KMS-11 (cell line): ENCODE data around the gene YDJC.
A peak's percentile ranks its signal among the peaks of the same experiment; 100 is the strongest.
"Not testable (repeated sequence)": the region's sequence is repeated elsewhere in the genome, so short reads cannot be mapped to it uniquely, and the experiment has no call there.

Source experiments
- H2AFZ ChIP-seq: fragments of 200-600 bp; sonication (generic); 2 replicates; pipeline ENCODE4 v1.6.1; 2016; ENCODE audit warnings: antibody characterized with exemption, mixed run types, low read depth
- H3K27ac ChIP-seq: fragments of 200-600 bp; sonication (generic); 2 replicates; pipeline ENCODE4 v1.6.1; 2016; ENCODE audit warnings: mild to moderate bottlenecking, mixed run types
- H3K27me3 ChIP-seq: fragments of 200-600 bp; sonication (generic); 2 replicates; pipeline ENCODE4 v1.6.1; 2017; ENCODE audit warnings: mild to moderate bottlenecking, low read depth, mixed run types, moderate library complexity; ENCODE audit not compliant: insufficient read depth
- H3K36me3 ChIP-seq: fragments of 200-600 bp; sonication (generic); 2 replicates; pipeline ENCODE4 v1.6.1; 2017; ENCODE audit warnings: mild to moderate bottlenecking, mixed run types; ENCODE audit not compliant: insufficient read depth
- H3K4me1 ChIP-seq: fragments of 200-600 bp; sonication (generic); 2 replicates; pipeline ENCODE4 v1.6.1; 2016; ENCODE audit warnings: mild to moderate bottlenecking, low read depth, mixed run types; ENCODE audit not compliant: poor library complexity, severe bottlenecking
- H3K4me2 ChIP-seq: fragments of 200-600 bp; sonication (generic); 2 replicates; pipeline ENCODE4 v1.7.0; 2016; ENCODE audit warnings: mild to moderate bottlenecking, mixed run types
- H3K4me3 ChIP-seq: fragments of 200-600 bp; sonication (generic); IDR thresholded peaks from 2 replicates; pipeline ENCODE4 v1.6.1; 2017; ENCODE audit warnings: low read depth, low read length, mixed read lengths; ENCODE audit not compliant: insufficient read depth
- H3K79me2 ChIP-seq: fragments of 200-600 bp; sonication (generic); 2 replicates; pipeline ENCODE4 v1.6.1; 2016; ENCODE audit warnings: low read depth, mixed run types; ENCODE audit not compliant: insufficient read depth
- H3K9ac ChIP-seq: fragments of 200-600 bp; sonication (generic); 2 replicates; pipeline ENCODE4 v1.6.1; 2016; ENCODE audit warnings: mild to moderate bottlenecking, mixed run types
- H4K20me1 ChIP-seq: fragments of 200-600 bp; sonication (generic); 2 replicates; pipeline ENCODE4 v1.6.1; 2016; ENCODE audit warnings: mild to moderate bottlenecking, mixed run types; ENCODE audit not compliant: insufficient read depth
- CTCF ChIP-seq: fragments of 200-600 bp; sonication (generic); conservative IDR thresholded peaks from 2 replicates; pipeline ENCODE4 v1.6.1; 2017; ENCODE audit warnings: low read depth, mild to moderate bottlenecking, antibody characterized with exemption, low read length, moderate library complexity, mixed read lengths

YDJC gene

GRCh38 chr22:21650280-21650679, 20.5 kb upstream of the YDJC start:
- peaks cover 51% of the 10 kb centered on the region for H3K4me1 ChIP-seq
- H3K27ac ChIP-seq = peak overlapping the region; percentile 75; the same call in 1 of the 2 replicates
- no peak for TF ChIP-seq CTCF
- H3K36me3 ChIP-seq = peaks cover under 1% of the 10 kb centered on the region; the same call in 1 of the 2 replicates
- peaks cover 19% of the 10 kb centered on the region; the same call in 1 of the 2 replicates for H3K79me2 ChIP-seq
- peak overlapping the region; percentile 69; the same call in 1 of the 2 replicates for H3K9ac ChIP-seq
- H3K4me3 ChIP-seq = no peak overlapping the region
- no peaks in the 10 kb centered on the region for H3K27me3 ChIP-seq
- peak overlapping the region; percentile 80 for H3K4me2 ChIP-seq
- H4K20me1 ChIP-seq = no peaks in the 10 kb centered on the region
- H2AFZ ChIP-seq = no peak overlapping the region

GRCh38 chr22:21646608-21647590, 17.1 kb upstream of the YDJC start:
- peaks cover 46% of the 10 kb centered on the region for H3K4me1 ChIP-seq
- H3K4me2 ChIP-seq = peak overlapping the region; percentile 19; the same call in 1 of the 2 replicates
- peak; percentile 87 for TF ChIP-seq CTCF
- H3K9ac ChIP-seq = no peak overlapping the region
- peaks cover 26% of the 10 kb centered on the region for H3K79me2 ChIP-seq
- peaks cover 5% of the 10 kb centered on the region; the same call in 1 of the 2 replicates for H3K36me3 ChIP-seq
- H3K27me3 ChIP-seq = no peaks in the 10 kb centered on the region
- no peak overlapping the region for H3K27ac ChIP-seq
- H2AFZ ChIP-seq = no peak overlapping the region
- no peaks in the 10 kb centered on the region for H4K20me1 ChIP-seq
- H3K4me3 ChIP-seq = no peak overlapping the region

- H3K9ac ChIP-seq, H3K27ac ChIP-seq, H3K36me3 ChIP-seq, H2AFZ ChIP-seq, H3K4me2 ChIP-seq, H3K27me3 ChIP-seq, H4K20me1 ChIP-seq, H3K4me3 ChIP-seq: not testable (repeated sequence)
- Histone ChIP-seq H3K79me2 (peaks cover 26% of the 10 kb centered on the region), H3K4me1 (peaks cover 45% of the 10 kb centered on the region)
Measured at GRCh38 chr22:21645513-21645912, 15.7 kb upstream of the YDJC start.

GRCh38 chr22:21643533-21644357, 13.9 kb upstream of the YDJC start:
- H3K27me3 ChIP-seq = no peaks in the 10 kb centered on the region
- H3K27ac ChIP-seq = peak overlapping the region; percentile 93; the same call in 1 of the 2 replicates
- no peak for TF ChIP-seq CTCF
- H2AFZ ChIP-seq = no peak overlapping the region
- peak overlapping the region; percentile 100; the same call in 1 of the 2 replicates for H3K9ac ChIP-seq
- H3K4me1 ChIP-seq = peaks cover 29% of the 10 kb centered on the region
- peaks cover 26% of the 10 kb centered on the region for H3K79me2 ChIP-seq
- H4K20me1 ChIP-seq = no peaks in the 10 kb centered on the region
- peaks cover 5% of the 10 kb centered on the region; the same call in 1 of the 2 replicates for H3K36me3 ChIP-seq
- H3K4me2 ChIP-seq = peak overlapping the region; percentile 85
- H3K4me3 ChIP-seq = no peak overlapping the region
